HT-29 (cell line): ENCODE measurements around the gene C1orf74. TPM values are rescaled to one million over a fixed set of nuclear protein-coding genes. Genes with fewer than 3 reads are reported as not detected.

ENCODE experiments used
- DNase-seq: peaks from one replicate; pipeline ENCODE4 v3.0.0-alpha.2; 2015; ENCODE audit warnings: low spot score
- total RNA-seq: library from RNA; depleted of rRNA; stranded (reverse); fragments of >200 nt; shearing (Covaris generic); gene quantifications from 2 replicates; pipeline ENCODE4 v1.2.3, GENCODE V29; 2014

The C1orf74 gene
- total RNA-seq, 1 experiment from 2014 or later: 1.8 TPM

DNA sequence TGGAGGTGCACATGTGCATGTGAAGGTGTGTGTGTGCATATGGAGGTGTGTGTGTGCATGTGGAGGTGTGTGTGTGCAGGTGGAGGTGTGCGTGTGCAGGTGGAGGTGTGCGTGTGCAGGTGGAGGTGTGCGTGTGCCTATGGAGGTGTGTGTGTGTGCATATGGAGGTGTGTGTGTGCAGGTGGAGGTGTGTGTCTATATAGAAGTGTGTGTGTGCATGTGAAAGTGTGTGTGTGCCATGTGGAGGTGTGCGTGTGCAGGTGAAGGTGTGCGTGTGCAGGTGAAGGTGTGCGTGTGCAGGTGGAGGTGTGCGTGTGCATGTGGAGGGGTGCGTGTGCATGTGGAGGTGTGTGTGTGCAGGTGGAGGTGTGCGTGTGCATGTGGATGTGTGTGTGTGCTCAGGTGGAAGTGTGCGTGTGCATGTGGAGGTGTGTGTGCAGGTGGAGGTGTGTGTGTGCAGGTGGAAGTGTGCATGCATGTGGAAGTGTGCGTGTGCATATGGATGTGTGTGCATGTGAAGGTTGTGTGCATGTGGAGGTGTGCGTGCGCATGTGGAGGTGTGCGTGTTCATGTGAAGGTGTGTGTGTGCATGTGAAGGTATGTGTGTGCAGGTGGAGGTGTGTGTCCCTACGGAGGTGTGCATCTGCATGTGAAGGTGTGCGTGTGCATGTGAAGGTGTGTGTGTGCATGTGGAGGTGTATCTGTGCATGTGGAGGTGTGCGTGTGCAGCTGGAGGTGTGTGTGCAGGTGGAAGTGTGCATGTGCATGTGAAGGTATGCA is 13.5 kb downstream of the C1orf74 start:
- no peak for DNase-seq

GRCh38 chr1:209769971-209770370 is 14.4 kb downstream of the C1orf74 start:
- DNase-seq: no peak

DNA sequence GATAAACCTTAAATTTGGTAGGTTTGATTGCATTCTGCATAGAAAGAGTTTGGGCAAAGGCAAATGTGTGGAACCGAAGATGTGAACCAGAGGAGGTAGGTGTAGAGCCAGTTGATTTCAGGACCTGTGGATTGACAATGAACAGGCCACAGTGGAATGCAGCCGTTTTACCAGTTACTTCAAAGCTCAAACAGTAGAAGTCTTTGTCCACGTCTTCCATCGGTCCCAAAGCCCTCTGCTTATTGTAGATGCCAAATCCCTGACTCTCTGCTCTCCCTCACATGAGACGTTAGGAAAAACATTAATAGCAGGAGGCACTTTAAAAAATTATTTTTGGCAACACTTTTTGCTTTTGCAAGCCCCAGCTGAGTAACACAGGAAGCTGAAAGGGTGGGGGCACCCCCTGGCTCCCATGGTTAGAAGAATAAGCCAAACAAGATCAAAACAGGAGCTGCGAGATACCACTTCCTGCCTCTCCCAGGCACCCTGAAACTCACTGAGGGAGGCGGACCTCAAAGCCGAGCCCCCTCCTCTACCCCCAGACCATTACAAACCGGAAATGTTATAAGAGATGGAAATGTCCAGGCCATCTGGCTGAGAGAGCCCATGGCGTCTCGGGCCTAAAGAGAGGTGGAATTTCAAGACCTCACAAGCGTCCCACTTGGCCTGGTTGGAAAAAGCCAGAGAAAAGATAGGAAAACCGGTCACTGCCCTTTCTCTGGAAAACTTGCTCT is 15.0 kb downstream of the C1orf74 start:
- DNase-seq: no peak

- no peak for DNase-seq
Measured at GRCh38 chr1:209768354-209768774, 16.0 kb downstream of the C1orf74 start.

GRCh38 chr1:209767706-209768105 is 16.7 kb downstream of the C1orf74 start:
- DNase-seq: no peak

DNA sequence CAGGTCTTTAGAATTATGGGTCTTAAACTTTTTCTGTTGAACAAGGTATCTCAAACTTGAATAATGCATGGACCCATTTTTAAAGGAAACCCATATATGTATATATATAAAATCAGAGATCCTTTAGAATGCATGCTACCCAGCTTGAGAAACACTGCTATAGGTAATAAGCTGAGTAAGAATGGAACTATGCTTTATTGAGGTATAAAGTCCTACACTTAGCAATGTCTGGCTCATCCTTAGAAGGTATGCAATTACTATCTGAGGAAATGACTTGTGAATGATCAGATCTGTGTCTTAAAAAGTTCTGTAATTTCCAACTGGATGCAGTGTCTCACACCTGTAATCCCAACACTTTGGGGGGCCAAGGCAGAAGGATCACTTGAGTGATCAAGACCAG is 17.3 kb downstream of the C1orf74 start:
- DNase-seq: no peak

DNA sequence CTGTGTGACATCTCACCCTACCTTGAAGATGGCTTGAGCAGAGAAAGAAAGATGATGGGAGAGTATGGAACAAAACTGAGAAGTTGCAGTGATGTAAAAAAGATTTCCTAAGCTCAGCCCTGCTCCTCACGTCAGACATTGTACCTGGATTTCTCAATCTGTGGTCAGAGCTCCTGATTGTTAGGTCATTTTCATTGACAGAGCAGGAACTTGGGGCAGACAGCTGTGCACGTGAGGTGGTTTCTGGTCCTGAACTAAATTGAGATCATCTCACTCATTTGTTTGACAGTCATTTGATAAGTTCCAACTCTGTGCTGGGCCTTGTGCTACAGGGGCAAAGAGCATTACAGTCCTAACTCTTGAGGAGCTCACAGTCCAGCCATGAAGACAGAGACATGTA is 18.3 kb downstream of the C1orf74 start:
- no peak for DNase-seq

DNA sequence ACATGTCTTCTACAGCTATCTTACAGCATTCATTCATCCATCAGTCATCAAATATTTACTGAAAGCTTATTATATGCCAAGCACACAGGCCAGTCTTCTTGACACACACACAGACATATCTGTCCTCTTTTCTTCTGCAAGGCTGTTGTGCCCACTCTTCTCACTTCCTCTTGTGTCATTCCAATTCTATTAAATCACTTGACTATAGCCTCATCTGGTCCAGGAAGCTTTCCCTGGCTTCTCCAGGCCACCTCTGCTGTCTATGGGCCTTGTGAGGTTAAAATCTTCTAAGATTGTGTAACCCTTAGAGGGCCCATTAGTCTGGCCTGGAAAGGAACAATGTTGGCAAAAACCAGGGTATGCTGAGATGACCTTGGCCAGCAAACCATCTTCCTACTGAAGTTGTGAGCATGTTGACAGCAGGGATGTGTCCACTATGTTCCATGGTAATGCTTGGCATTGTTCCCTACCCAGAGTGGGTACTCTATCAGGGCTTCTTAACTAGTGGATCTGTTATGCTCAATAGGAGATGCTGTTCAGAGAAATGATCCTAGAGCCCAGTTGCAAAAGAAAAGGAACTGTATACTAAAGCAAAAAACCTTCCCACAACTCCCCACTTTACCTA is 23.2 kb downstream of the C1orf74 start:
- DNase-seq: no peak

- DNase-seq: no peak
Measured at GRCh38 chr1:209759829-209760359, 24.5 kb downstream of the C1orf74 start.

DNA sequence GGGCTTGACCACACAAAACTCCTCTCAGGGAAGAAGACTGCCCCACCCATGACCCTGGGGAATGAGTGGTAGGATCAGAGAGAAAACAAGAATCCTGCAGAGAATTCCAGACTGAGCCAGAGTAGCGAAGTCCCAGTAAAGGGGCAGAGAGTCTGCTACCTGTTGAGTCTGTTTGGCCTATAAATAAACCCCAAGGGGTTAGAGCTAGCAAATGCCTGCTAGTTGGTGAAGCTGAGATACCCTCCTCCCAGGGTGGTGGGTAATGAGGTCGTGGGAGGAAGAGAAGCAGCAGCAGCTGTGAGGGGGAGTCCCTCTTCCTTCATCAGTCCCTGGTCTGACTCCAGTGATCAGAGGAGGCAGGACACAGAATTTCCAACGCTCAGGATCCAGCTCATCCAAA is 26.0 kb downstream of the C1orf74 start:
- DNase-seq: no peak

DNA sequence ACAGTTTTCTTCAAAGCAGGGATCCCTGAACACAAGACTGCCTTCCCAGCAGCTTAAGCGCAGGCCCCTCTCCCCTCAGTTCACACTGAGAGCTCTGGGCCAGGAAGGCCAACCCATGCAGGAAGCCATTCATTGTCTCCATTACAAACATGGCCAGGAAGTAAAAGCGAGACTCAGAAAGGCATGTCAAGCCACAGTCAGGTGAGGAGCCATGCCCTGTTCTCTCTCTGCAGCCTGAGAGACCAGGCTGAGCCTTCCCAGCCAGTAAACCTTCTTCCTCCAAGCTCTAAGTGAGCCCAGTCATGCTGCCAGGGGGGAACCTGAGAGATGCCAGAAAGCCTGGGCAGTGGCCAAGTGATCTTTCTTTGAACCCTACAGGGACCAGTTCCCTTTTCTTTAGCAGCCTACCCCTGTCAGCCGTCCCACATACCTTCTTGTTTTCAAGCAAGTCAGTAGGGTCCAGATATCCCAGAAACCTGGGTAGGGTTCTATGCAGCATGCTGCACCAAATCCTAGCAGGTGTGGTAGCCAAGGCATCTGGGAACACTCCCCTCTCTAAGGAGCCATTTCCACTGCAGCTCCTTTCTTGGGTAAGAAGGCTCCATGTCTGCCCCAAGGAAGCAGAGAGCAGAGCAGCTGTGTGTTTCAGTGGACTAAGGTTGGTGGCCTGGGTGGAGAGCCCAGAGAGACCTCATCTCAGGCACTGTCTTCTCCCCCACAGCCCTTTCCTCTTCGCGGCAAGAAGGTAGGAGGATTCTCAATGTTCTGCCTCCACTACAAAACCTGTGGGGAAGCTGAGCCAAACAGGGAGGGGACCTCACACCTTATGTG is 27.5 kb downstream of the C1orf74 start:
- no peak for DNase-seq

GRCh38 chr1:209755926-209756614 is 28.3 kb downstream of the C1orf74 start, which contains the start of gene TRAF3IP3:
TSS of gene TRAF3IP3 (plus strand) at chr1:209756053. CDS start at chr1:209760040, 3,987 bp downstream.
- DNase-seq: no peak

DNA sequence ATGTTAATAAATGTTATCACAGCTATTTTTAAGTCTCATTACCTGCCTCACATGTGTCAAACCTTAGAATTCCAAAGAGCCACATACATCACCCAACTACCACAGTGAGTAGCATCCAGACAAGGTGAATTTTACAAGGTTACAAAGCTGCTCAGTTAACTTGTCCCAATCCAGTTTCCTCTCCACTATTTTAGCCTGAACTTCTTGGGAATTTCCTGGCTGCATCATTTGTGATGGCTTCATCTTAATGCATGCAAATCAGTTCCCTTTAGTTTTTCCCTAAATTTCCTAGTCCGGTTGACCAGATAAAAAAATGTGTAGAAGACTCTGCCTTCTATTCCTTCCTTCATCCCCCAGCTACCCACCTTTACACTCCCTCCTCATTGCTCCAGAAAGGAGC is 29.1 kb downstream of the C1orf74 start:
- DNase-seq: no peak

- no peak for DNase-seq
Measured at GRCh38 chr1:209752890-209753289, 31.5 kb downstream of the C1orf74 start.

DNA sequence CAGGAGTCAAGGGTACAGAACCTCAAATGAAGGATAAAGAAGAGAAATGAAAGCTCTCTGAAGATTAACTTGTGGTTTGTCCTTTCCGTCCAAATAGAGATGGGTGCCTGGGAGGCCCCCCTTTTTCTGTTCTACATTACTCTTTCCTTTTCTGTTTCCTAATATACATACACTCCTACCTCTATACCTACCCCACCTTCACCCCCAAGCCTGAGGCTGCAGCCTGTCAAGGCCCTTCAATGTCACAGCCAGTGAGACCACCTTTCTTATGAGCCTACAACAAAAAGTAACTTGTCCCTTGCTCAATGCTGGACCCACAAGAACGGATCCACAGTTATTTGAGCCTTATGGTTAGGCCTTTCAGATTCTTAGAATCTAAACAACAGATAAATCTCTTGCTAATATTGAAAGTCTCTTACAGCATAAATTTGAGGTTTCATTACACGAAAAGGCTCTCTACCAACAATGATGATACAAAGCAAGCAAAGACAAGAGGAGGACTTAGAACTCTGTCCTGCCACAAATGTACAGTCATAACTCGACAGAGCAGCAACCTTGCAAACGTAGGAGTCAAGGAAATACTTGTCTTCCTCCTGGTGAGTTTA is 32.6 kb downstream of the C1orf74 start:
- no peak for DNase-seq

GRCh38 chr1:209749670-209750323 is 34.6 kb downstream of the C1orf74 start:
- DNase-seq: no peak

DNA sequence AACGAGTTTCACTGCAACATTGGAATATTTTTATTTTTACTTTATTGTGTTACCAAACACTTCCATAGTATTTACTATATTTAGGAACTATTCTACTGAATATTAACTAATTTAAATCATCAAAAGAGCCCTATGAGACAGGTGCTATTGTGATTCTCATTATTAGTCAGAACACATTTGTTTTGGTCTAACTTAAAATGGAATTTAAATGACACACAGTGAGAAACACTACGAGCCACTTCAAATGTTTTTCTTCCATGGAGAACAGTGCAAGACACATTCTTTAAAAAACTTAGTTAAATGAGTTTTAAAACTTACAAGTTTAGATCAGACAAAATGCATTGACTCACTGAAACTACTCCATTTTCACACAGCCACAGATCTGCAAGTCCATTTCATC is 35.2 kb downstream of the C1orf74 start:
- no peak for DNase-seq

GRCh38 chr1:209748620-209749019 is 35.7 kb downstream of the C1orf74 start:
- DNase-seq: no peak

DNA sequence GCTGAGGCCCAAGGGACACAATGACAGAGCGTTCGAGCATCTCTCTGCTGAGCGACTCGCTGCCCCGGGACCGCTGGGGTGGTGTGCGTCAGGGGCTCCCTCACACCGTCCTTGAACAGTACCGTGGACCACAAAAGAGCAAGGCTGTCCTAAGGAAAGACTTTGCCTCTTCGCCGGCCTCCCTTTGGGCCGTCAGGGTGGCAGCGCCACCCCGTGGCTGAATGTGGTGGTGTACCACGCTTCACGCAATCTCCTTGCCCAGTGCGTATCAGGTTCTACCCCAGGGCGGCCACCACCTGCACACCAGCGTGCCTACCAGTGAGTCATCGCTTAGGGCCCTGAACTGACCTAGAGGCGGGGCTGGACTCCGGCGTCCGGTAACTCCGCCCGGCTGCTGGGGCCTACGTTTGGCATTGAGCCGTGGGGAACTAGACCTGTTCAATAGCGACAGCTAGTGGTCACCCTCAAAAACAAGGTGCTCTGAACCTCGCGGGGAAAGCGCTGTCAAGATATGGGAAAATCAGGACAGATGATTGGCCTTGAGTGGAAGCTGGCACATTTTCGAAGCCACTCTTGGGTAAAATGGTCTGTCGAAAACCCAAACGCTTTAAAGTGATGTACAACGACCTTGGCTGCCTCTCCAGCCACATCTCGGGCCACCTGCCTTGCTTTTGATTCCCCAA is 36.6 kb downstream of the C1orf74 start:
- DNase-seq: peak; percentile 97
